NCI-H69 (cell line): Measurements from ENCODE around the gene COMP.
A peak's percentile ranks its signal among the peaks of the same experiment; 100 is the strongest.

Experiments
- DNase-seq: peaks from one replicate; lab custom pipeline; 2025; lab: John Stamatoyannopoulos, UW

Gene COMP

DNA sequence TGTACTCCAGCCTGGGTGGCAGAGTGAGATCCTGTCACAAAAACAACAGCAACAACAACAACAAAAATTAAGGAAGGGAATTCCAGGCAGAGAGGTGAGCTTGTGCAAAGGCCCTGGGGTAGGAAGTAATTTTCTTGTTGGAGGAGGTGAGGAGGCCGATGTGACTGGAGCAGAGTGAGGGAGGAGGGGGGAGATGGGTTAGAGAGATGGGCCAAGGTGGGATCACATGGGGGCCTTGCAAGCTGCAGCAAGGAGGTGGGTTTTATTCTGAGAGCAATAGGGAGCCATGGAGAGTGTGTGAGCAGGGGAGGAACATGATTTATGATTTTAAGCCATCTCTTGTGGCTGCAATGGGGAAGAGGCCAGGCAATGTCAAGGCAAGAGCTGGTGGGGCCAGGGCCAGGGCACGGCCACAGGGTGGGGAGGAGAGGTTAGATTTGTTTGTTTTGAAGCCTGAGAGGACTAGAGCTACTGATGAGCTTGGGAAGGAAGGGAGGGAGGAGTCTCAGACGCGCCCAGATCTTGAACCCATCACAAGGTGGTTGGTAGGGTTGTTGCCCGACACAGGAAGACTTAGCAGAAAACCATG is 12.5 kb upstream of the COMP start:
- DNase-seq = no peak

DNA sequence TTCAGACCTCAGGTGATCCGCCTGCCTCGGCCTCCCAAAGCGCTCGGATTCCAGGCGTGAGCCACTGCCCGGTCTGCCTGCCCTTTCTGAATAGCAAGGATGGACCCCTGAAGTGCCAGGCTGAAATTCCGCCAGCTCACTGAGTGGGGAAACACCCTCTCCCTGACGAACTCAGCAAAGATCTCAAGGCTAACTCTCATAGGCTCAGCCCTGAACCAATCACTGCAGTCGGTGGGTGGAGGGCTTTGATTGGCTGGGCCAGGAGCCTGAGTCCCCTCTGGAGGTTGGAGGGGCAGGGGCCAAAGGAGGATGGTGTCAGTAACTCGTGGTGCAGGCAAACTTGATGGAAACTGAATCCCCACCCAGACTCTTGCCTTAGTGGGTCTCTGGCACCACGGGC is 11.2 kb upstream of the COMP start:
- DNase-seq = peak; percentile 63

DNA sequence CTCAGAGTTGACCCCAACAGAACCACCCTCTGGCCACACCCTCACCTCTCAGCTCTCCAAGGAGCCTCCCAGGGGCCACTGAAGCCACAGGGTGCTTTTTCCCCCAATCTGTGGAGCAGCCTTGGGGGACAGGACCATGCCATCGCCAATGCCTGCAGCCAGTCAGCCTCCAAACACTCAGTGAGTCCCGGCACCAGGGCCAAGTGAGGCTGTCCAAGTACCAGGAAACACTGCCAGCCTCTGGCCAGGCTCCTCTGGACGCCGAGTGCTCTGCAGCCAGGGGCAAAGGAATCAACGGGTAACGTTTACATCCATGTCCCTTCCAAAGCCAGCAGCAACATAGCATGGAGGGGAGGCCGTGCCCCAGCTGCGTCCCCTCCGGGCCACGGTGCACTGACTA is 9.5 kb upstream of the COMP start:
- DNase-seq = no peak

DNA sequence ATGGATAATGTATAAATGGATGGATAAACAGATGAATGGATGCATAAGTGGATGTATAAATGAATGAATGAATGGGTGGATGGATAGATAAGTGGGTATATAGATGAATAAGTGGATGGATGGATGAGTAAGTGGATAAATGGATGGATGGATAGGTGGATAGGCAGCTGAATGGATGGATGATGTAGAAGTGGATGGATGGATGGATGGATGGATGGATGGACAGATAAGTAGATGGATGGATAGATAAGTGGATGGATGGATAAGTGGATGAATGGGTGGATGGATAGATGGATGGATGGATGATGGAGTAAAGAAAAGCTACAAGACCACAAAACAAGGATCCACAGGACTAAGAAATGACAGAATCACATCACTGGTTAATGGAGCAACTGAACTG is 9.0 kb upstream of the COMP start:
- no peak for DNase-seq

DNA sequence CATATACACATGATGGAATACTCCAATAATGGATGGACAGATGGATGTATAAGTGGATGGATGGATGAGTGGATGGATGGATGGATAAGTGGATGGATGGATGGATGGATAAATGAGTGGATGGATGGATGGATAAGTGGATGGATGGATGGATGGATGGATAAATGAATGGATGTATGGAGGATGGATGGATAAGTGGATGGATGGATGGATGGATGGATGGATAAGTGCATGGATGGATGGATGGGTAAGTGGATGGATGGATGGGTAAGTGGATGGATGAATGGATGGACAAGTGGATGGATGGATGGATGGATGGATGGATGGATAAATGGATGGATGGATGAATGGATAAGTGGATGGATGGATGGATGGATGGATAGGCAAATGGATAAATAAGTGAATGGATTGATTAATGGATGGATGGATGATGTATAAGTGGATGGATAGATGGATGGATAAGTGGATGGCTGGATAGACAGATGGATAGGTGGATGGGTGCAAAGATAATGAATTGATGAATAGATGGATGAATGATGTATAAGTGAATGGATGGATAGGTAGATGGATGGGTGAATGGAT is 8.4 kb upstream of the COMP start:
- DNase-seq = no peak

DNA sequence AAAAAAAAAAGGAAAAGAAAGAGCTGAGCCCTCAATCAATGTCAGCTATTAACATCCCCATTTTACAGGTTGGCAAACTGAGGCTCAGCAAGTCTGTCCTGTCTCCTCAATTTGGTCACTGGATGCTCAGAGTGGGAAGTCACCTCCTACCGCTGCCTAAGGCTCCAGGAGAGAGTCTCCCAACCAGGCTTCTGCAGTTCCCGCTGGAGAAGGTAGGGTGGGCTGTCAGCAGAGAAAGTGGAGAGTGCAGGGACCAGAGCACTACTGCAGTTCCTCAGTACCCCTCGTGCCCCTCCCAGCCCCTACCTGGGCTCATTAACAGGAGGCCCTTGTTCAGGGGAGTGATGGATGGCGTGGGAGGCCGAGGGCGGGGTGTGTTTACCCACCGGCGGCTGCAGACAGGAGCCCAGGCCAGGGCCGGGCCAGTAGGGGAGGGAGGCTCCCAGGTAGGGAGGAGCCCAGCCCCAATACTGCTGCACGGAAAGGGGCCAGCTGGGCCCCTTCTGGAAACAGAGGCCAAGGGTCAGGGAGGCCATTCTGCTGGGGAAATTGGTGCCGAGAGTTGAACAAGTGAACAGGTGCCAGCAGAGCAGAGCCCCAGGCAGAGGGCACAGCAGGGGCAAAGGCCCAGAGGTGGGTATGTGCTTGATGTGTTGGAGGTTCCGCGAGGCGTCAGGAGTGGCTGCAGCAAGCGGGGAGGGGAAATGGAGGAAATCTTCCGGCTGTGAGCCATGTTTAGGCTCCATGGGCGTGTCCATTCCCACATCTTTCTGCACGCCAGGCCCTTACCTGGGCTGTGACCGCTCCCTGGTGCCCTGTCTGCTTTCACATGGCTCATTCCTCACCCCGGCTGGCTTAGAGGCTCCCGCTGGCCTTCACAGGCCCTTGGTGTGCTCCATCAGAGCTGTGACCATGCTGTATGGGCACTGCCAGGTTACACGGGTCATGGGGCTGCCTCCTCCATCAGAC is 7.6 kb upstream of the COMP start:
- peak; percentile 85 for DNase-seq

DNA sequence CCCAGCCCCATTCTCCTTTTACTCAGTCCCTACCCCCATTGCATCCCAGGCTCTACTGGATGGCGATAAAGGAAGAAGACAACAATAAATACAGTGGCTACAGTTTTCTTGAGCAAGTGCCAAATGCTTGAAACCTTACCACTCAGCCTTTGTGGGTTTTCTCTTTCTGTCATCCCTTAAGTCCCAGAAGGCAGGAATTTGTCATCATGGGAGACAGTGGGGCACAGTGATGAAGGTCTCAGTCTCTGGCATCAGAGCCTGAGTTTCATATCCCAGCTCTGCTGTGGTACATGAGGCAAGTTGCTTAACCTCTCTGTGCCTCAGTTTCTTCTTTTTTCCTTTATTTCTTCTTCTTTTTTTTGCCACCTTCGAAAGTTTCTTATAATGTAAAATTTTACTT is 5.1 kb upstream of the COMP start:
- DNase-seq = no peak

DNA sequence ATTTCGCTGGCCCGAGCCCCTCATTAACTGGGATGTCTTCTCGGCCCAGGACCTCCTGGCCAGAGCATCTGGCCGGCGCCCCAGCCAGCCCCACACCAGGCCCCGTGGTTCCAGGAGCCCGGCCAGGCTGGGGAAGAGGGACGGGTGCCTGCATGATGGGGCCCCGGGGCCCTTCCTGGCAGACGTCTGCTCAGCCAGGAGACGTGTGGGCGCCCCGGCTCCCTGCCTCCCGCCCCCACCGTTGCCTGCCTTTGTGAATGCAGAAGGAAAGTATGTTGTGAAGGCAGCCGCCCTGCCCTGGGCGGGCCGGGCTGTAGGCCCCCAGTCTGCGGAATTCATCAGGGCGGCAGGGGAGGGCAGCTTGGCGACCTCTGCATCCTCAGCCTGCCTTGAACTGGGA is 4.4 kb upstream of the COMP start:
- DNase-seq = no peak

DNA sequence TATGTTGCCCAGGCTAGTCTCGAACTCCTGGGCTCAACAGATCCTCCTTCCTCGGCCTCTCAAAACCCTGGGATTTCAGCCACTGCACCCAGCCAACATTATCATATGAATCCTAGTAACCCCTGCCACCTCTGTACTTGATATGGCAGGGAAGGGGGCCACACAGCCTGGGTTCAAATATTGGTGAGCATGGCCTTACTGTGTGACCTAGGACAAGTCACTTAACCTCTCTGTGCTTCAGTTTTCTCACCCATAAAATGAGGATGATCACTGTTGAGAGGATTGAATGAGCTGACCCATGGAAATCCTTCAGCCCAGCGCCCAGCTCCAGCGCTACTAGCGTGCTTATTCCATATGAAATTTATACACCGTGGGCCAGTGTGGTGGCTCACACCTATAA is 3.6 kb upstream of the COMP start:
- DNase-seq = no peak

DNA sequence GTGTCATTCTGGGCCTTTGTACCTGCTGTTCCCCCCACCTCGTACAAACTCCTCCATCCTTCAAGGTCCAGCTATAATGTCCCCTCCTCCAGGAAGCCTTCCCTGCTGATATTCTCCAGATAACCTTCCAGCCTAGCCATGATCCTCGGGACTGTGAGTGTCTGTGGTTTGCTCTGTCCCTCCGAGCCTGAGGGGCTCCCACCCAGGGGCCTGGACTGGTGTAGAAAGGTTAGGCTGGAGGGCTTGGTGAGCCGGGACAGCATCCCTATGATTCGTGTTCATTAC is 2.9 kb upstream of the COMP start:
- no peak for DNase-seq

DNA sequence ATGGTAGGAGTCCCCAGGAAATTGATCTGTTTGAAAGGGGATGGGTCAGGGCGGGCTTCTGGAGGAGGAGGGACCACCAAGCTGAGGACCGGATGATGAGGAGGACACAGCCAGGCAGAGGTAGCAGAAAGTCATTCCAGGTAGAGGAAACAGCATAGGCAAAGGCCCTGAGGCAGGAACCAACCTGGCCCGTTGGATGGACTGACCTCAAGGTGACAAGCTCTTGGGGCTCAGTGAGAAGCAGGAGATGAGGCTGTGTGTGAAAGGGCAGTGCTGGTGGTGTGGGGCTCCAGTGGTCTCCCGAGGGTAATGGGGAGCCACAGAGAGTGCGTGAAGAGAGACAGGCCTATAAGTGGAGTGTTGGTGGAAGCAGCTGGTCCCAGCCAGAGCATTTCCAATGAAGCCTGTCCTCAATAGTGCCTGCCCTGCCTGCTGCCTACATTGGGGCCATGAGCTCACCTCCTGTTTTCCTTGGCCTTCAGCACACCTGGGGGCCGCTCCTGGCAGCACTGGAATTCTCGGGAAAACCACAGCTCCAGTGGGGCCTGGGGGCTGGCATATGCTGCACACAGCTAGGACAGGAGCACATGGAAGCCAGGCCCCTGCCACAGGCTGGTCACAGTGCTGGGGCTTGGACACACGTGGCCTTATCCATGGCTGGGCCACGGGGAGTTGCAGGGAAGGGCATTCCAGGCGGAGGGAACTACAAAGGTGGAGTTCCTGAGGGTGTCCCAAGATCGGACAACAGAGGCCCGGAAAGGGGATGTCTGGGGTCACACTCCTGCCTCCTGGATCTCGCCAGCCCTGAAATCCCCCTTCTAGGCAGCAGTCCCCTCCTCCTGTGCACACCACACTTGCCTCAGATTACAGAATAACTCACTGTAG is 2.3 kb upstream of the COMP start:
- no peak for DNase-seq

DNA sequence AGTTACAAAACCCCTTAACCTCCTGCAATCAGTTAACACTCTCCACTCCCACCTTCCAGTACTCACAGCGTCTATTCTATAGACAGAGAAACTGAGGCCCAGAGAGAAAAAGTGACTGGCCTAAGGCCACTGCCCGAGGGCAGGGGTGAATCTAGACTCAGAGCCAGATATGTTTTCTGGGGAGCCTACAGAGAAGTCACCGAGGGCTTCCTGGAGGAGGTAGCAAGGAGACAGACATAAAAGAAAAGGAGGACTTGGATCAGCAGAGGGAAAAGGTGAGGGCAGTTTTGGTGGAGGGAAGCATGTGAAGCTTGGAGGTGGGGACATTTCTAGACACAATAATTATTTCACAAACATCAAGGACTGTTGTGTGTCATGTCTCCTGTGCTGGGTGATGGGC is 1.6 kb upstream of the COMP start:
- DNase-seq = no peak

DNA sequence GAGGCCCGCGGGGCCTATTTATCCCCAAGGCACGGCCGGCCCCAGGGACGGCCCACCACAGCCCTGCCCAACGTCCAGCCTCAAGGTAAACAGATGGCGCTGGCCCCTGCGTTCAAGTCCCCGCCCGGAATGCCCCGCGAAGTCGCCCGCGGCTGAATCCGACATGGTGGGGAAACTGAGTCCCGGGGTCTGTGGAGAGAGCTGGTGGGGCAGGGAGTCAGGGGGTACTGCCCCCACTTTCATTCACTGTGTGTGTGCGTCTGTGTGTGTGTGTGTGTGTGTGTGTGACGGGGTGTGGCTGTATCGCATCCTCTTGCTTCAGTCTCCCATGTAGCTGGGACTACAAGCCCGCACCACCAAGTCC is 192 bp upstream of the COMP start:
- no peak for DNase-seq

DNA sequence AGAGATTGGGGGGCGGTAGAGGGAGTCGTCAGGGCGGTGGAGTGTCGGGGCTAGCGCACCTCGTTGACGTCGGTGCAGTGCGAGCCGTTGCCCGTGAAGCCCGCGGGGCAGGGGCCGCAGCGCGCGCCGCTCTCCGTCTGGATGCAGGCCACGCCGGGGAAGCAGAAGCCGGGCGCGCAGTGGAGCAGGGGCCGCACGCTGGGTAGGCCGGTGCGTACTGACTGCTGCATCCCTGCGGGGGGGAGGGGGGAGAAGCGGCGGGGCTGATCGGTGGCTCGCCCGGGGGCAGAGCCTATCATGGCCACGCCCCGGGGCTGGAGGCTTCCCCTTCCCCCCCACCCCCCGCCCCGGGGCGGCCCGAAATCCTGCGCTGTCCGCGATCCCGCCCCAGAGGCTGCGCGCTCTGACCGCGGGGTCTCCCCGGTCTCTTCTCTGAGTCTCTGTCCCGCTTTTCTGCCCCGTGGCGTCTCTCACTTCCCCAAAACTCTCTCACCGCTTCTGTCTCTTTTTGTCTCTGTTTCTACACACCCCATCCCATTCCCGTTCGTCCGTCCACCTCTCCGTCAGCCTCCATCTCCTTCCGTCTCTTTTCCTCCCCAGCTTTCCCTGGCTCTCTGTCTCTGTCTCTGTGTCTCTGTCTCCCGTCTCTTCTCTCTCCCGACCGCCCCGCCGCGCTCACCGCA is 1.1 kb downstream of the COMP start:
- DNase-seq = peak; percentile 82

DNA sequence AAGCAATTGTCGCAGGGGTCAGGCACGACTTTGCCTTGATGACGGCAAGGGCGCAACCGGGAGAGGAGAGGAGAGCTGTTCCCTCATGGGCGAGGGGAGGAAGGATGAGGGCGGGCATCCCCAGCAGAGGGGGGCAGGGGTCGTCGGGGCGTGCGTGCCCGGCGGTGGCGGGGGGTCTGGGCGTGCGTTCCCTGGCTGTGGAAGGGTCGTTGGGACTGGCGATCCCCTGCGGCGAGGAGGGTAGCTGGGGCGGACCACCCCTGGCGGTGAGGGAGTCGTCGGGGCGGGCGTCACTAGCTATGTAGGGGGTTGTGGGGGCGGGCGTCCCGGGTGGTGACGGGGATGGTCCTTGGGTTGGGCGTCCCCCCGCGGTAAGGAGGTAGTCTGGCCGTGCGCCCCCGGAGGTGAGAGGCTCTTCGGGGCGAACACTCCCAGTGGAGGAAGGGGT is 1.7 kb downstream of the COMP start:
- no peak for DNase-seq

DNA sequence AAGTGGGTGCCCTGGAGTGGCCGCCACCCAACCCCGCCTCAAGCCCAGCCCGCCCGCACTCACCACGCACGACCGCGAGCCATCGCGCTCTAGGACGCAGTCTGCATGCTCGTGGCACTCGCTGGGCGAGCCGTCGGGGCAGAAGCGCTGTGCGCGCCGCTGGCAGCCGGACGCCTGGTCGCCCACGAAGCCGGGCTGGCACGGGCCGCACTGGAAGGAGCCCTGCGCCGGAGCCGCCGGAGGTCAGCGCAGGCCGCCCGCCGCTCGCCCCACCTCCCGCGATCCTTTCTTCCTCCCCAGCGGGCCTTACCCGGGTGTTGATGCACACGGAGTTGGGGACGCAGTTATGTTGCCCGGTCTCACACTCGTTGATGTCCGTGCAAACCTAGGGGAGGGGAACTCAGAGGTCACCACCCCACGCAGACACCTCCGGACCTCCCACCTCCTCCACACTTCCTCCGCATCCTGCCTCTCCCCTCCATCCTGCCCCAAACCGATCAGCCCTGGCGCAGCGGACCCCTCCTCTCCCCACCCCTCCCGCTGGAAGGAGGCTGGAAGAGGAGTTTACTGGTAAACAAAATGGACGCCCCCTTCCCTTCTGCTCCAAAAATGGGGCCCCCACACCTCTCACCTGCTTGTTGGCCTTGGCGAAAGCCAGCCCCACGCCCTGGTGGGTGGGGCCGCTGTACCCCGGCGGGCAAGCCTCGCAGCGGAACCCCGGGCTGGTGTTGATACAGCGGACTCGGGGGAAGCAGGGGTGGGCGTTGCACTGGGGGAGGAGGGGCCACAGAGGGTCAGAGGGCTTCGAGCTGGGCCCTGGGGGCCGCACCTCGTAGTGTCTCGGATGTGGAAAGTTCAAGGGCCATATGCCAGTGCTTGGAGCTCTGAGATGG is 2.3 kb downstream of the COMP start:
- no peak for DNase-seq

DNA sequence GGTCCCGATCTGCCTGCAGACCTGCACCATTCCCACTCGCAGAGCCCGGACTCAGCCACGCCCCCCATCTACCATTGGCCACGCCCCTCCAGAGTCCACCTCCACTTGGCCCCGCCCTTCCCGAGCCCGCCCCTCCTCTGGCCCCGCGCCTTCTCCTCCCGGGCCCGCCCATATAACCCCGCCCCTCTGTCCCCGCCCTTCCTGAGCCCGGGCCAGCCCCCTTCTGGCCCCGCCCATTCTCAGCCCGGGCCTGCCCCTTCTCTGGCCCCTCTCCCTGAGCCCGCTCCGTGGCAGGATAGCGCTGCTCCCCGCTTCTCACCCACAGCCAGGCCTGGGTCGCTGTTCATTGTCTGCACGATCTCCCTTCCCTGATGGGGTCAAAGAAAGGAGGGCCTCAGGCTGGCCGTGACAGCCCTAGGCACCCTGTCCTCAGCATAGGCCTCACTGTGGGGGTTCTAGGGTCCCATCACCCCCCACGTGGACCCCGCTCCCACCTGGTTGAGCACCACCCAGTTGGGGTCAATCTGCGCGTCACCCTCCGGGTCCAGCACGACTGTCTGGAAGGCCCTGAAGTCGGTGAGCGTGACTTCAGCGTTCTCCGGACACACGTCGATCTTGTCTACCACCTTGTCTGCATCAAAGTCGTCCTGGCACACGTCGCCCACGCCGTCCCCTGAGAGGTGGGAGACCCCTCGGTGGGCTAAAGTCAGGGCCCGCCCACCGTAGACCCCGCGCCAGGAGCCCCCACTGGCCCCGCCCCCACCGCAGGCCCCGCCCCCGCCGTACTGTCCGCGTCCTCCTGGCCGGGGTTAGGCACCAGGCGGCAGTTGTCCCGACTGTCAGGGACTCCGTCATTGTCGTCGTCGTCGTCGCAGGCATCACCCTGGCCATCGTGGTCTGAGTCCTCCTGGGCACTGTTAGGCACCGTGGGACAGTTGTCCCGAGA is 5.7 kb downstream of the COMP start:
- DNase-seq = peak; percentile 75

DNA sequence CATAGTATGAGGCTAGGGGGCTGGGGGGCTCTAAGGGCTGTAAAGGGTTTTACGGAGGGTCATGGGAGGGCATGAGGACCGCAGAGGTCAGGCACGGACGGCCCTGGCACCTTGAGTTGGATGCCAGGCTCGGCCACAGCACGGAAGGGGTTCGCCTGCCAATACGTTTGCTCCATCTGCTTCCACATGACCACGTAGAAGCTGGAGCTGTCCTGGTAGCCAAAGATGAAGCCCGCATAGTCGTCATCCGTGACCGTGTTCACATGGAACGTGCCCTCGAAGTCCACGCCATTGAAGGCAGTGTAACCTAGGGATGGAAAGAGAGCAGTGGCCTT is 6.4 kb downstream of the COMP start:
- DNase-seq = no peak

DNA sequence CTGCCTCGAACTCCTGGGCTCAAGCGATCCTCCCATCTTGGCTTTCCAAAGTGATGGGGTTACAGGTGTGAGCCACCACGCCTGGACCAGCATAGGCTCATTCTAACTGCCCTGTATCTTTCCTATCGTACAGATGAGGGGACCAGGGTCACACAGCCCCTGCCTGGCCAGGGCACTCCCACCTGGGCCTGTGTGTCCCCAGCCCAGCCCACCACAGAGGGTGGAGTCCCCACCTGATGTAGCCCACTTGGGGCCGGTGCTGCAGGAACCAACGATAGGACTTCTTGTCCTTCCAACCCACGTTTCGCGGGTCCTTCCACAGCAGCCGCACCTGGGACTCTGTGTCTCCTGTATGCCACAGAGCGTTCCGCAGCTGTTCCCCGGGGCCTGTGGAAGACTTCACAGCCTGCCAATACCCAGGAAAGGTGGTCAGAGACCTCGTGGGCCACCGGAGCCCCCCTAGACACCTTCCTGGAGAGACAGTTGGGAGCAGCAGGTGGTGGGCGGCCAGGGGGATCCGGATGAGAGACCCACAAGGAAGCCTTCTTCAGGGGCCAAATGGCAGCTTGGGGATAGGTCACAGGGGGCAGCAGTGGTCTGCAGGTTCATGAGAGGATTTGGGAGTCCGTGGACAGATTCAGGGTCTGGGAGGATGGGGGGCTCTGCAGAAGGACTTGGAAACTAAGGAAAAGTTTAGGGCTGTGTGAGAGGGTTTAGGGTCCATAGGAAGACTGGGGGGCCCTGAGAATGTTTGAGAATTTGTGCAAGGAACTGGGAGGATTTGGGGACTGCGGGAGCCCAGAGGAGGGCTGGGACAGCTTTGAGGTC is 6.9 kb downstream of the COMP start:
- no peak for DNase-seq
